ENCODE results near the gene ARHGDIG.

GRCh38 chr16:282491-282890, 2.1 kb downstream of the ARHGDIG start:
- TF ChIP-seq, protein P1, sequence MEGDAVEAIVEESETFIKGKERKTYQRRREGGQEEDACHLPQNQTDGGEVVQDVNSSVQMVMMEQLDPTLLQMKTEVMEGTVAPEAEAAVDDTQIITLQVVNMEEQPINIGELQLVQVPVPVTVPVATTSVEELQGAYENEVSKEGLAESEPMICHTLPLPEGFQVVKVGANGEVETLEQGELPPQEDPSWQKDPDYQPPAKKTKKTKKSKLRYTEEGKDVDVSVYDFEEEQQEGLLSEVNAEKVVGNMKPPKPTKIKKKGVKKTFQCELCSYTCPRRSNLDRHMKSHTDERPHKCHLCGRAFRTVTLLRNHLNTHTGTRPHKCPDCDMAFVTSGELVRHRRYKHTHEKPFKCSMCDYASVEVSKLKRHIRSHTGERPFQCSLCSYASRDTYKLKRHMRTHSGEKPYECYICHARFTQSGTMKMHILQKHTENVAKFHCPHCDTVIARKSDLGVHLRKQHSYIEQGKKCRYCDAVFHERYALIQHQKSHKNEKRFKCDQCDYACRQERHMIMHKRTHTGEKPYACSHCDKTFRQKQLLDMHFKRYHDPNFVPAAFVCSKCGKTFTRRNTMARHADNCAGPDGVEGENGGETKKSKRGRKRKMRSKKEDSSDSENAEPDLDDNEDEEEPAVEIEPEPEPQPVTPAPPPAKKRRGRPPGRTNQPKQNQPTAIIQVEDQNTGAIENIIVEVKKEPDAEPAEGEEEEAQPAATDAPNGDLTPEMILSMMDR (IDR thresholded peaks at IDR 0.05): no peak
- TF ChIP-seq POLR2A (IDR thresholded peaks at IDR 0.05) (no peak), POLR2AphosphoS5 (IDR thresholded peaks at IDR 0.05) (no peak), EP300 (IDR thresholded peaks at IDR 0.05) (no peak)

Data from sigmoid colon (tissue), 4 donors.